GM23338 (cell line): ENCODE measurements around the gene RNF26. TPM values are rescaled to one million over a fixed set of nuclear protein-coding genes. Genes with fewer than 3 reads are reported as not detected.

Experiments
- ATAC-seq: fragments of 200-7000 bp; cut with Tn5 transposase; 3 replicates; pipeline ENCODE4 v1.9.1; 2020
- DNase-seq: peaks from one replicate; pipeline ENCODE4 v3.0.0-alpha.2; 2015; ENCODE audit warnings: low spot score
- H2AFZ ChIP-seq: fragments of 200-600 bp; sonication (generic); 2 replicates; pipeline ENCODE4 v1.8.0; 2016; ENCODE audit warnings: antibody characterized with exemption, mild to moderate bottlenecking, moderate library complexity
- H3F3A ChIP-seq: fragments of 200-600 bp; sonication (generic); replicated peaks from 2 replicates; pipeline ENCODE4 v1.8.0; 2017; ENCODE audit warnings: antibody characterized with exemption, mixed run types, low read depth
- H3K27ac ChIP-seq: fragments of 200-600 bp; sonication (generic); 2 replicates; pipeline ENCODE4 v1.6.1; 2016; ENCODE audit warnings: low read depth
- H3K27me3 ChIP-seq: fragments of 200-600 bp; sonication (generic); 2 replicates; pipeline ENCODE4 v1.8.0; 2016; ENCODE audit warnings: mild to moderate bottlenecking, mixed run types, moderate library complexity; ENCODE audit not compliant: insufficient read depth
- H3K36me3 ChIP-seq: fragments of 200-600 bp; sonication (generic); 2 replicates; pipeline ENCODE4 v1.8.0; 2016; ENCODE audit warnings: mild to moderate bottlenecking; ENCODE audit not compliant: insufficient read depth
- H3K4me1 ChIP-seq: fragments of 200-600 bp; sonication (generic); 2 replicates; pipeline ENCODE4 v1.8.0; 2016; ENCODE audit warnings: mild to moderate bottlenecking, moderate library complexity; ENCODE audit not compliant: insufficient read depth
- H3K4me2 ChIP-seq: fragments of 200-600 bp; sonication (generic); 2 replicates; pipeline ENCODE4 v1.7.1; 2017; ENCODE audit warnings: mixed run types
- H3K4me3 ChIP-seq: fragments of 200-600 bp; sonication (generic); 2 replicates; pipeline ENCODE4 v1.6.1; 2016; ENCODE audit warnings: mixed run types
- H3K79me2 ChIP-seq: fragments of 200-600 bp; sonication (generic); replicated peaks from 2 replicates; pipeline ENCODE4 v1.8.0; 2017; ENCODE audit warnings: mild to moderate bottlenecking; ENCODE audit not compliant: insufficient read depth
- H3K9me2 ChIP-seq: fragments of 200-600 bp; sonication (generic); 2 replicates; pipeline ENCODE4 v1.8.0; 2017; ENCODE audit not compliant: insufficient read depth
- H4K20me1 ChIP-seq: fragments of 200-600 bp; sonication (generic); replicated peaks from 2 replicates; pipeline ENCODE4 v1.8.0; 2017; ENCODE audit warnings: mild to moderate bottlenecking; ENCODE audit not compliant: insufficient read depth
- H3K27ac Mint-ChIP-seq: 2 replicates; pipeline ENCODE4 v1.8.0; 2020; ENCODE audit warnings: inconsistent platforms, mild to moderate bottlenecking, moderate library complexity, mixed read lengths
- H3K27me3 Mint-ChIP-seq: 3 replicates; pipeline ENCODE4 v1.8.0; 2022; ENCODE audit warnings: low read depth, mild to moderate bottlenecking, moderate library complexity, mixed read lengths, inconsistent platforms; ENCODE audit not compliant: insufficient read depth, poor library complexity
- H3K36me3 Mint-ChIP-seq: 3 replicates; pipeline ENCODE4 v1.8.0; 2021; ENCODE audit warnings: low read depth, mild to moderate bottlenecking, inconsistent platforms, moderate library complexity, mixed read lengths
- H3K4me1 Mint-ChIP-seq: 3 replicates; pipeline ENCODE4 v1.8.0; 2020; ENCODE audit warnings: mild to moderate bottlenecking, inconsistent platforms, mixed read lengths
- H3K4me3 Mint-ChIP-seq: 3 replicates; pipeline ENCODE4 v1.8.0; 2021; ENCODE audit warnings: moderate library complexity, mild to moderate bottlenecking, inconsistent platforms, mixed read lengths
- H3K9me3 Mint-ChIP-seq: 3 replicates; pipeline ENCODE4 v1.8.0; 2020; ENCODE audit warnings: moderate library complexity, mild to moderate bottlenecking, inconsistent platforms, mixed read lengths
- CREB1 ChIP-seq: fragments of 250-450 bp; sonication (Bioruptor Pico); IDR thresholded peaks from 2 replicates; pipeline ENCODE4 v1.5.0; 2020; ENCODE audit warnings: low read depth, mild to moderate bottlenecking, moderate library complexity
- EZH2 ChIP-seq: fragments of 200-600 bp; sonication (generic); IDR thresholded peaks from one replicate; pipeline ENCODE4 v1.8.0; 2017; ENCODE audit warnings: antibody characterized with exemption, mild to moderate bottlenecking, low read depth; ENCODE audit not compliant: unreplicated experiment
- EZH2phosphoT487 ChIP-seq: fragments of 200-600 bp; sonication (generic); IDR thresholded peaks from one replicate; pipeline ENCODE4 v1.8.1; 2018; ENCODE audit warnings: antibody characterized with exemption; ENCODE audit not compliant: unreplicated experiment
- JUNB ChIP-seq: IDR thresholded peaks from one replicate; pipeline ENCODE4 v1.6.1; 2016; ENCODE audit warnings: antibody characterized with exemption; ENCODE audit not compliant: unreplicated experiment
- NANOG ChIP-seq: IDR thresholded peaks from 2 replicates; pipeline ENCODE4 v1.6.1; 2016; ENCODE audit warnings: antibody characterized with exemption, borderline replicate concordance
- POLR2AphosphoS5 ChIP-seq: IDR thresholded peaks from 2 replicates; pipeline ENCODE4 v1.6.1; 2016; ENCODE audit warnings: antibody characterized with exemption, low read depth
- STAT1 ChIP-seq: IDR thresholded peaks from one replicate; pipeline ENCODE4 v1.6.1; 2016; ENCODE audit warnings: antibody characterized with exemption; ENCODE audit not compliant: unreplicated experiment
- ZNF114 ChIP-seq: fragments of 250-450 bp; sonication (Bioruptor Pico); IDR thresholded peaks from 2 replicates; pipeline ENCODE4 v1.5.0; 2020; ENCODE audit warnings: mild to moderate bottlenecking, moderate library complexity
- ZNF331 ChIP-seq: fragments of 250-450 bp; sonication (Bioruptor Pico); IDR thresholded peaks from 2 replicates; pipeline ENCODE4 v1.5.0; 2020; ENCODE audit warnings: low read depth, mild to moderate bottlenecking, moderate library complexity
- polyA plus RNA-seq: library from polyadenylated mRNA; unstranded; fragments of >200 nt; fragmentation: Nextera tagmentation; extraction: Ambion mirVana; gene quantifications from 2 replicates; pipeline ENCODE4 v1.2.1, GENCODE V29; 2016
- total RNA-seq: library from RNA; depleted of rRNA; stranded (reverse); fragments of >200 nt; shearing (Covaris generic); gene quantifications from 2 replicates; pipeline ENCODE4 v1.2.3, GENCODE V29; 2014
- TF ChIP-seq, protein P1 (sequence below), 2 experiments: fragments of 200-600 bp in 1 of 2; sonication (generic) in 1 of 2; conservative IDR thresholded peaks; 2 replicates each; pipeline versions ENCODE4 v1.5.1 to v1.6.1; 2016 to 2017; ENCODE audit warnings: antibody characterized with exemption in 2 of 2, low read depth in 2 of 2, mild to moderate bottlenecking in 2 of 2, moderate library complexity in 1 of 2
- TF ChIP-seq, protein P2 (sequence below): IDR thresholded peaks from 2 replicates; pipeline ENCODE4 v1.6.1; 2016; ENCODE audit warnings: antibody characterized with exemption
- TF ChIP-seq, protein P3 (sequence below): IDR thresholded peaks from one replicate; pipeline ENCODE4 v1.6.1; 2018; ENCODE audit warnings: antibody characterized with exemption; ENCODE audit not compliant: unreplicated experiment

The RNF26 gene
- total and polyA plus RNA-seq, 2 experiments from 2014 or later = 31.8 to 58.3 TPM

DNA sequence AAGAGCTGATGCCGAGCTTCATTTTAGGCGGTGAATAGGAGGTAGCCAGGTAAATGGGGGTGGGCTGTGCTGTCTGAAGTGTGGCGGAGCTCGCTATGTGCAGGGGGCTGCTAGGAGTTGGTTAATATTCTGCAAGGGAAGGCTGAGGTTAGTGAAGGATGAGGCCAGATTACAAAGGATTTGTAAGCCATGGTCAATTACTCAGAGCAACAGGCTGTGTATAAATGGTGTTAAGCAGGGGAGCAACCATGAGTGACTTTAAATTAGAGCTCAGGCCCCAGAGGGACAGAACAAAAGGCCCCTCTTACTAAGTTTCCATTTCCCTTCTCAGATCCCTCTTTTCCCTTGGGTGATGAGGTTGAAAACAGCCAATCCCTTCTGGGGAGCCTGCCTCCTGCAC, 10.1 kb upstream of the RNF26 start:
- no peak for ATAC-seq

DNA sequence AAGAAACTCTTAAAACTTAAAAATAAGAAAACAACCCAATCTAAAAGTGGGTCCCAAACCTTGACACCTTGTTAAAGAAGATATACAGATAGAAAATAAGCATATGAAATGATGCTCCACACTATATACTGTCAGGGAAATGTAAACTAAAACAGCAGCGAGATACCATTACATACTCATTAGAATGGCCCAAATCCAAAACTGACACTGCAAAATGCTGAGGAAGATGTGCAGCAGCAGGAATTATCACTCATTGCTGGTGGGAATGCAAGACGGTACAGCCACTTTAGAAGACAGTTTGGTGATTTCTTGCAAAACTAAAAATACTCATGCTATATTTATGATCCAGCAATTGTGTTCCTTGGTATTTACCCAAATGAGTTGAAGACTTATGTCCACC, 5.0 kb upstream of the RNF26 start:
- H3K4me1 ChIP-seq = 0 out of 2 replicates have a peak, but pooled peaks cover 6% of the 10 kb centered on the region
- Mint-ChIP-seq H3K9me3 (no peaks in the 10 kb centered on the region; the same call in 2 of the 3 replicates), H3K4me1 (peaks cover 11% of the 10 kb centered on the region; the same call in 2 of the 3 replicates), H3K27me3 (peaks cover 13% of the 10 kb centered on the region), H3K4me3 (no peak overlapping the region), H3K36me3 (no peaks in the 10 kb centered on the region), H3K27ac (no peak overlapping the region)
- no peak overlapping the region for H3K4me2 ChIP-seq
- H3K9me2 ChIP-seq = no peaks in the 10 kb centered on the region
- H3K27ac ChIP-seq = no peak overlapping the region
- ATAC-seq (no peak), DNase-seq (no peak)
- no peak overlapping the region for H2AFZ ChIP-seq
- H4K20me1 ChIP-seq = no peaks in the 10 kb centered on the region
- no peaks in the 10 kb centered on the region for H3K79me2 ChIP-seq
- no peak overlapping the region for H3K4me3 ChIP-seq
- H3K27me3 ChIP-seq = no peaks in the 10 kb centered on the region
- 0 out of 2 replicates have a peak, but pooled peaks cover 9% of the 10 kb centered on the region for H3F3A ChIP-seq
- no peaks in the 10 kb centered on the region for H3K36me3 ChIP-seq
- TF ChIP-seq, protein P1, sequence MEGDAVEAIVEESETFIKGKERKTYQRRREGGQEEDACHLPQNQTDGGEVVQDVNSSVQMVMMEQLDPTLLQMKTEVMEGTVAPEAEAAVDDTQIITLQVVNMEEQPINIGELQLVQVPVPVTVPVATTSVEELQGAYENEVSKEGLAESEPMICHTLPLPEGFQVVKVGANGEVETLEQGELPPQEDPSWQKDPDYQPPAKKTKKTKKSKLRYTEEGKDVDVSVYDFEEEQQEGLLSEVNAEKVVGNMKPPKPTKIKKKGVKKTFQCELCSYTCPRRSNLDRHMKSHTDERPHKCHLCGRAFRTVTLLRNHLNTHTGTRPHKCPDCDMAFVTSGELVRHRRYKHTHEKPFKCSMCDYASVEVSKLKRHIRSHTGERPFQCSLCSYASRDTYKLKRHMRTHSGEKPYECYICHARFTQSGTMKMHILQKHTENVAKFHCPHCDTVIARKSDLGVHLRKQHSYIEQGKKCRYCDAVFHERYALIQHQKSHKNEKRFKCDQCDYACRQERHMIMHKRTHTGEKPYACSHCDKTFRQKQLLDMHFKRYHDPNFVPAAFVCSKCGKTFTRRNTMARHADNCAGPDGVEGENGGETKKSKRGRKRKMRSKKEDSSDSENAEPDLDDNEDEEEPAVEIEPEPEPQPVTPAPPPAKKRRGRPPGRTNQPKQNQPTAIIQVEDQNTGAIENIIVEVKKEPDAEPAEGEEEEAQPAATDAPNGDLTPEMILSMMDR (conservative IDR thresholded peaks at IDR 0.05; ENCODE audit: low read depth in 2 of 2) = no peak
- TF ChIP-seq EZH2 (no peak), CREB1 (CRISPR knock-in tag) (no peak), JUNB (no peak), NANOG (no peak), POLR2AphosphoS5 (no peak), ZNF331 (CRISPR knock-in tag) (no peak), EZH2phosphoT487 (no peak), STAT1 (no peak)
- TF ChIP-seq, protein P2, sequence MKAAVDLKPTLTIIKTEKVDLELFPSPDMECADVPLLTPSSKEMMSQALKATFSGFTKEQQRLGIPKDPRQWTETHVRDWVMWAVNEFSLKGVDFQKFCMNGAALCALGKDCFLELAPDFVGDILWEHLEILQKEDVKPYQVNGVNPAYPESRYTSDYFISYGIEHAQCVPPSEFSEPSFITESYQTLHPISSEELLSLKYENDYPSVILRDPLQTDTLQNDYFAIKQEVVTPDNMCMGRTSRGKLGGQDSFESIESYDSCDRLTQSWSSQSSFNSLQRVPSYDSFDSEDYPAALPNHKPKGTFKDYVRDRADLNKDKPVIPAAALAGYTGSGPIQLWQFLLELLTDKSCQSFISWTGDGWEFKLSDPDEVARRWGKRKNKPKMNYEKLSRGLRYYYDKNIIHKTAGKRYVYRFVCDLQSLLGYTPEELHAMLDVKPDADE = no peak
- TF ChIP-seq, protein P3, sequence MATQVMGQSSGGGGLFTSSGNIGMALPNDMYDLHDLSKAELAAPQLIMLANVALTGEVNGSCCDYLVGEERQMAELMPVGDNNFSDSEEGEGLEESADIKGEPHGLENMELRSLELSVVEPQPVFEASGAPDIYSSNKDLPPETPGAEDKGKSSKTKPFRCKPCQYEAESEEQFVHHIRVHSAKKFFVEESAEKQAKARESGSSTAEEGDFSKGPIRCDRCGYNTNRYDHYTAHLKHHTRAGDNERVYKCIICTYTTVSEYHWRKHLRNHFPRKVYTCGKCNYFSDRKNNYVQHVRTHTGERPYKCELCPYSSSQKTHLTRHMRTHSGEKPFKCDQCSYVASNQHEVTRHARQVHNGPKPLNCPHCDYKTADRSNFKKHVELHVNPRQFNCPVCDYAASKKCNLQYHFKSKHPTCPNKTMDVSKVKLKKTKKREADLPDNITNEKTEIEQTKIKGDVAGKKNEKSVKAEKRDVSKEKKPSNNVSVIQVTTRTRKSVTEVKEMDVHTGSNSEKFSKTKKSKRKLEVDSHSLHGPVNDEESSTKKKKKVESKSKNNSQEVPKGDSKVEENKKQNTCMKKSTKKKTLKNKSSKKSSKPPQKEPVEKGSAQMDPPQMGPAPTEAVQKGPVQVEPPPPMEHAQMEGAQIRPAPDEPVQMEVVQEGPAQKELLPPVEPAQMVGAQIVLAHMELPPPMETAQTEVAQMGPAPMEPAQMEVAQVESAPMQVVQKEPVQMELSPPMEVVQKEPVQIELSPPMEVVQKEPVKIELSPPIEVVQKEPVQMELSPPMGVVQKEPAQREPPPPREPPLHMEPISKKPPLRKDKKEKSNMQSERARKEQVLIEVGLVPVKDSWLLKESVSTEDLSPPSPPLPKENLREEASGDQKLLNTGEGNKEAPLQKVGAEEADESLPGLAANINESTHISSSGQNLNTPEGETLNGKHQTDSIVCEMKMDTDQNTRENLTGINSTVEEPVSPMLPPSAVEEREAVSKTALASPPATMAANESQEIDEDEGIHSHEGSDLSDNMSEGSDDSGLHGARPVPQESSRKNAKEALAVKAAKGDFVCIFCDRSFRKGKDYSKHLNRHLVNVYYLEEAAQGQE = no peak

More for the DNA sequence above, 10.1 kb upstream of the RNF26 start:
- 0 out of 2 replicates have a peak, but pooled peaks cover 6% of the 10 kb centered on the region for H3K27me3 ChIP-seq
- H4K20me1 ChIP-seq = no peaks in the 10 kb centered on the region
- no peaks in the 10 kb centered on the region for H3K36me3 Mint-ChIP-seq
- peaks cover 17% of the 10 kb centered on the region for H3K27me3 Mint-ChIP-seq
- no peak overlapping the region; the same call in 2 of the 3 replicates for H3K4me3 Mint-ChIP-seq
- H3K9me2 ChIP-seq = no peaks in the 10 kb centered on the region
- DNase-seq = no peak
- no peak overlapping the region for H3K4me2 ChIP-seq
- no peak overlapping the region for H3K27ac ChIP-seq
- no peak overlapping the region for H3K4me3 ChIP-seq
- H3K27ac Mint-ChIP-seq = no peak overlapping the region
- H2AFZ ChIP-seq = peak overlapping the region; percentile 79
- no peaks in the 10 kb centered on the region for H3K36me3 ChIP-seq
- H3K4me1 ChIP-seq = peaks cover 22% of the 10 kb centered on the region
- TF ChIP-seq ZNF114 (CRISPR knock-in tag) (no peak), NANOG (no peak), STAT1 (no peak), EZH2 (no peak), JUNB (no peak), CREB1 (CRISPR knock-in tag) (no peak)
- TF ChIP-seq, protein P3 = no peak
- H3K79me2 ChIP-seq = no peaks in the 10 kb centered on the region
- H3K4me1 Mint-ChIP-seq = peaks cover 19% of the 10 kb centered on the region; the same call in 2 of the 3 replicates
- H3F3A ChIP-seq = peaks cover 11% of the 10 kb centered on the region; the same call in 1 of the 2 replicates
- no peaks in the 10 kb centered on the region for H3K9me3 Mint-ChIP-seq
